ENCODE measurements around the gene TTC21B.

DNA sequence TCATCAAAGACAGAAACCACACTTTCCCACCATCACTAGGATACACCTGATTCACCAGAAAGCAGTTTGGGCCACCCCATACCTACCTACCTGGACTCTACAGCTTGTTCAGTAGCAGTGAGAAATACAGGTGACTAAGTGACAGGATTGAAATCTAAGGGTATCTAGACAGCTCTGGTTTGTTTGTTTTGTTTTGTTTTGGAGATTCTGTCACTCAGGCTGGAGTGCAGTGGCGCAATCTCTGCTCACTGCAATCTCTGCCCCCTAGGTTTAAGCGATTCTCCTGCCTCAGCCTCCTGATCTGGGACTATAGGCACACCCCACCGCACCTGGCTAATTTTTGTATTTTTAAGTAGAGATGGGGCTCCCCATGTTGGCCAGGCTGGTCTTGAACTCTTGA lies 3.1 kb downstream of the TTC21B start:
- TF ChIP-seq CTCF (IDR thresholded peaks at IDR 0.05; ENCODE audit: low read length) (no peak), EZH2 (optimal IDR thresholded peaks at IDR 0.05; ENCODE audit: low read depth, low read length) (no peak)
